Esophagus muscularis mucosa (tissue), 4 donors: ENCODE data around the gene TEAD1.

Source experiments
- CTCF ChIP-seq, 3 experiments: fragments of 200-600 bp in 2 of 3; fragments of 450-650 bp in 1 of 3; sonication (generic) in 2 of 3; IDR thresholded peaks; one replicate each; pipeline ENCODE4 v1.5.1; 2017 to 2019; ENCODE audit warnings: antibody characterized with exemption in 3 of 3, mild to moderate bottlenecking in 2 of 3, moderate library complexity in 1 of 3
- EP300 ChIP-seq: sonication (generic); formaldehyde crosslinking; IDR thresholded peaks from one replicate; pipeline ENCODE4 v1.6.1; 2017; ENCODE audit warnings: antibody characterized with exemption
- POLR2A ChIP-seq: fragments of 450-650 bp; IDR thresholded peaks from one replicate; pipeline ENCODE4 v1.6.1; 2017; ENCODE audit warnings: antibody characterized with exemption, moderate library complexity, mild to moderate bottlenecking, low read depth
- POLR2AphosphoS5 ChIP-seq, 2 donors: sonication (generic); formaldehyde crosslinking; IDR thresholded peaks; one replicate each; pipeline ENCODE4 v1.6.1; 2017; ENCODE audit warnings: antibody characterized with exemption in 2 of 2

- TF ChIP-seq CTCF (IDR thresholded peaks at IDR 0.05) (no peak), POLR2AphosphoS5 (IDR thresholded peaks at IDR 0.05) (no peak), POLR2A (no peak), EP300 (no peak)
These were observed 4.8 kb downstream of the TEAD1 start for GRCh38 chr11:12678991-12679390.
